ENCODE results near the gene CAMK2D. TPM values are rescaled to one million over a fixed set of nuclear protein-coding genes. Genes with fewer than 3 reads are reported as not detected.

The CAMK2D gene
- total RNA-seq, result 45.1 and 51.2 TPM in 2 replicates

DNA sequence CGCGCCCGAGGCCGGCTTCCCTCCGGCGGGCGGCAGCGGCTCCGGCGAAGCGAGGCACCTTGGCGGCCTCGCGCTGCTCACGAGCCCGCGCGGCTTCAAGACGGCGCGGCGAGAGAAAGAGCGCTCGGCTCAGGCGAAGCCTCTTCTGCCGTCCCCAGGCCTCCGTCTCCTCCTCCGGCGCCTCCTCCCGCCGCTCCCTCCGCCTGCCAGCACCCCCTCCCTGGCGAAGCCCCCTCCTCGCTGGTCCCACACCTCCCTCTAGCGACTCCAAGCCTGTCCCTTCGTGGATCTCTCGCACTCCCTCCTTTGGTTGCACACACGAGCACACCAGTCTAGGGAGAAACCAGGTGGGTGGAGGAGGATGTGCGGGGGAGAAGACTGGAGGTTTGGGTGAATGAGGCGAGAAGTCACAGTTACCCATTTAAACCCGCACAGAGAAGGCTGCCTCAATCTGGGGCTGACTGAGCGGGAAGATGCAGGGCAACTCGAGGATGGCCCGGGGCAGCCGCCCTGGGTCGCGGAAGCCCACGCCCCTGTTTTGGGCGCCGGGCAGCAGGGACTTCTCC lies at the start of gene CAMK2D:
Gene CAMK2D (minus strand): TSS at position 119 of the 566 bp plus-strand sequence. CDS start 670 bp downstream, outside the sequence.

Small RNA genes lying within 50 kb of the gene (small RNA-seq; reads per million reads assigned to genes)
- not detected for gene RN7SL184P
- gene RNU1-138P, result 0.19 reads per million

Other genes starting within 250 kb of the CAMK2D start
- gene ARSJ, start 217.9 kb upstream of the CAMK2D start, total RNA-seq, result 44.4 and 51.1 TPM in 2 replicates

All from vein endothelial cell (primary cell).